Endothelial cell of umbilical vein (primary cell): ENCODE data around the gene INPP4B. TPM values are rescaled to one million over a fixed set of nuclear protein-coding genes. Genes with fewer than 3 reads are reported as not detected.

Source experiments
- BruUV-seq: library from RNA; stranded (reverse); fragments of 400-500 nt; replicated peaks from 2 replicates; lab custom pipeline; 2021; lab: Mats Ljungman, UMichigan
- CTCF ChIA-PET: fragments of 300-600, 350-600 bp; sonication (Branson Sonifier 250); formaldehyde crosslinking; loops from one replicate; lab custom pipeline; 2021; ENCODE audit warnings: antibody characterized with exemption, inconsistent platforms; lab: Charles Lee
- POLR2A ChIA-PET: fragments of 300-600, 350-600 bp; sonication (Branson Sonifier 250); formaldehyde crosslinking; loops from one replicate; lab custom pipeline; 2021; ENCODE audit warnings: antibody characterized with exemption, inconsistent platforms; lab: Charles Lee
- DNase-seq: peaks from one replicate; pipeline ENCODE4 v3.0.0-alpha.2; 2011; ENCODE audit warnings: low read depth, low spot score
- FAIRE-seq: peaks from 2 replicates; lab custom pipeline; 2011; peaks lifted over from hg19 to GRCh38; lab: Jason Lieb, UNC
- H2AFZ ChIP-seq: 2 replicates; pipeline ENCODE4 v1.6.0; 2012; ENCODE audit warnings: low read depth, low read length, control low read depth, inconsistent platforms
- H3K27ac ChIP-seq: 2 replicates; pipeline ENCODE4 v1.5.1; 2011; ENCODE audit warnings: low read depth, mild to moderate bottlenecking, control low read depth, low read length, moderate library complexity; ENCODE audit not compliant: insufficient read depth
- H3K27me3 ChIP-seq, 2 experiments: 2 replicates each; pipeline versions ENCODE4 v1.6.0 to v1.6.1; 2011; ENCODE audit warnings: low read length in 2 of 2, mixed read lengths in 1 of 2; ENCODE audit not compliant: control insufficient read depth in 2 of 2, insufficient read depth in 2 of 2
- H3K36me3 ChIP-seq, 2 experiments: 2 replicates in 1 of 2; 3 replicates in 1 of 2; pipeline ENCODE4 v1.5.1; 2011; ENCODE audit warnings: low read length in 2 of 2, mild to moderate bottlenecking in 1 of 2, moderate library complexity in 1 of 2; ENCODE audit not compliant: control insufficient read depth in 2 of 2, insufficient read depth in 2 of 2; ENCODE audit errors: extremely low read depth in 1 of 2
- H3K4me1 ChIP-seq: 3 replicates; pipeline ENCODE4 v1.5.1; 2011; ENCODE audit warnings: mild to moderate bottlenecking, low read length; ENCODE audit not compliant: control insufficient read depth, insufficient read depth; ENCODE audit errors: extremely low read depth
- H3K4me2 ChIP-seq: 2 replicates; pipeline ENCODE4 v1.6.1; 2011; ENCODE audit warnings: low read length, control low read depth, mixed read lengths; ENCODE audit not compliant: insufficient read depth
- H3K4me3 ChIP-seq, 3 experiments: fragments of 200-600 bp in 1 of 3; sonication (generic), shearing (Covaris generic) in 1 of 3; replicated peaks in 1 of 3; 2 replicates each; pipeline ENCODE4 v1.5.1; 2011 to 2016; ENCODE audit warnings: control low read depth in 3 of 3, low read length in 3 of 3, mild to moderate bottlenecking in 2 of 3, inconsistent platforms in 1 of 3, low read depth in 1 of 3, moderate library complexity in 1 of 3; ENCODE audit not compliant: insufficient read depth in 1 of 3
- H3K79me2 ChIP-seq: 2 replicates; pipeline ENCODE4 v1.6.0; 2012; ENCODE audit warnings: low read length, inconsistent platforms; ENCODE audit not compliant: control insufficient read depth, insufficient read depth
- H3K9ac ChIP-seq: replicated peaks from 2 replicates; pipeline ENCODE3; 2011; ENCODE audit warnings: low read length, control low read depth; ENCODE audit not compliant: insufficient read depth; ENCODE audit errors: extremely low read depth
- H3K9me1 ChIP-seq: replicated peaks from 3 replicates; pipeline ENCODE4 v1.6.0; 2011; ENCODE audit warnings: mild to moderate bottlenecking, low read length; ENCODE audit not compliant: control insufficient read depth, insufficient read depth; ENCODE audit errors: extremely low read depth
- H3K9me3 ChIP-seq: replicated peaks from 2 replicates; pipeline ENCODE4 v1.5.1; 2012; ENCODE audit warnings: low read length, inconsistent platforms; ENCODE audit not compliant: control insufficient read depth, insufficient read depth
- H4K20me1 ChIP-seq: replicated peaks from 2 replicates; pipeline ENCODE3; 2011; ENCODE audit warnings: mild to moderate bottlenecking, low read length; ENCODE audit not compliant: control insufficient read depth, insufficient read depth; ENCODE audit errors: extremely low read depth
- CTCF ChIP-seq, 2 donors: IDR thresholded peaks; 1 replicate in 1 of 2; 2 replicates in 1 of 2; pipeline ENCODE4 v1.5.1; 2011; ENCODE audit warnings: low read length in 2 of 2, mild to moderate bottlenecking in 2 of 2, moderate library complexity in 2 of 2, control low read depth in 1 of 2, inconsistent platforms in 1 of 2, low read depth in 1 of 2; ENCODE audit not compliant: insufficient read depth in 1 of 2; ENCODE audit errors: extremely low read depth in 1 of 2
- EZH2 ChIP-seq: IDR thresholded peaks from 2 replicates; pipeline ENCODE4 v1.6.1; 2012; ENCODE audit warnings: borderline replicate concordance, low read depth, mild to moderate bottlenecking, moderate library complexity, low read length, inconsistent platforms; ENCODE audit not compliant: severe bottlenecking
- FOS ChIP-seq: IDR thresholded peaks from 2 replicates; pipeline ENCODE4 v1.6.1; 2011; ENCODE audit warnings: mild to moderate bottlenecking, low read length, moderate library complexity, borderline replicate concordance; ENCODE audit not compliant: insufficient read depth
- GATA2 ChIP-seq: IDR thresholded peaks from 2 replicates; pipeline ENCODE4 v1.7.0; 2011; ENCODE audit warnings: low read depth, mild to moderate bottlenecking, moderate library complexity, mixed read lengths, low read length; ENCODE audit not compliant: insufficient read length, insufficient read depth
- JUN ChIP-seq: IDR thresholded peaks from 2 replicates; pipeline ENCODE4 v1.6.1; 2011; ENCODE audit warnings: borderline replicate concordance, low read depth; ENCODE audit not compliant: insufficient read length, insufficient read depth
- MAX ChIP-seq: IDR thresholded peaks from 2 replicates; pipeline ENCODE4 v1.6.1; 2011; ENCODE audit not compliant: insufficient read depth, insufficient read length
- MYC ChIP-seq: IDR thresholded peaks from one replicate; pipeline ENCODE4 v1.6.1; 2011; ENCODE audit warnings: mild to moderate bottlenecking, low read depth, low read length
- POLR2AphosphoS5 ChIP-seq: IDR thresholded peaks from 2 replicates; pipeline ENCODE4 v1.6.1; 2012; ENCODE audit warnings: low read depth, mild to moderate bottlenecking, control low read depth, low read length, moderate library complexity; ENCODE audit not compliant: insufficient read depth
- dilution Hi-C: fragments of 300-500 bp; cut with MboI; formaldehyde crosslinking; loops from one replicate; pipeline ENCODE4 v1.15.0; 2019; ENCODE audit warnings: low sequenced_read_pairs; ENCODE audit not compliant: extremely low pct_ligation_motif_present
- intact Hi-C: fragments of 100-400 bp; cut with micrococcal nuclease; formaldehyde crosslinking; loops from one replicate; pipeline ENCODE4 v1.10.0; 2022
- polyA plus RNA-seq, 4 experiments: library from polyadenylated mRNA; depleted of rRNA in 3 of 4; stranded (reverse) in 3 of 4; unstranded in 1 of 4; fragments of >200 nt; gene quantifications; 2 replicates each; pipeline versions ENCODE4 v1.2.1 to v1.2.3, GENCODE V29; 2011 to 2012; ENCODE audit warnings: missing spikeins in 1 of 4
- total RNA-seq: library from RNA; stranded (reverse); gene quantifications from 2 replicates; pipeline ENCODE4 v1.2.3, GENCODE V29; 2021

The INPP4B gene
- total and polyA plus RNA-seq, 2 donors (not counting 3 experiments of a cell fraction or from before 2014, with no cell fraction given): 0.41 to 3.1 TPM

GRCh38 chr4:142539796-142540482, 306.2 kb downstream of the INPP4B start:
- no peak overlapping the region for H3K4me3 ChIP-seq
- TF ChIP-seq MYC (no peak), MAX (no peak), FOS (no peak), GATA2 (no peak), CTCF (IDR thresholded peaks at IDR 0.05; ENCODE audit: extremely low read depth in 1 of 2, insufficient read depth in 1 of 2, low read depth in 1 of 2, low read length in 2 of 2) (no peak), POLR2AphosphoS5 (no peak), EZH2 (no peak), JUN (no peak)
- dilution Hi-C loops: no loop called here
- DNase-seq (no peak), FAIRE-seq (no peak)
- no peaks in the 10 kb centered on the region for H3K4me1 ChIP-seq
- intact Hi-C loops: no loop called here
- H3K36me3 ChIP-seq: no peaks in the 10 kb centered on the region
- BruUV-seq: no TSS peak
- no peak overlapping the region for H3K27ac ChIP-seq
- H3K9ac ChIP-seq: no peak overlapping the region
- POLR2A ChIA-PET: no interaction called here
- no peaks in the 10 kb centered on the region for H3K9me1 ChIP-seq
- H3K9me3 ChIP-seq: no peaks in the 10 kb centered on the region
- no peak overlapping the region for H3K4me2 ChIP-seq
- no peaks in the 10 kb centered on the region for H3K27me3 ChIP-seq
- H2AFZ ChIP-seq: no peak overlapping the region
- H3K79me2 ChIP-seq: no peaks in the 10 kb centered on the region
- CTCF ChIA-PET: interaction anchor here (0.6 kb wide), 1 partner anchor 59 kb away, joined by 3 read pairs; no protein-coding TSS in a partner anchor
- no peaks in the 10 kb centered on the region for H4K20me1 ChIP-seq
